Nephron progenitor cell (in vitro differentiated cells): ENCODE results near the gene LRRC7.

Source experiments
- DNase-seq: peaks from one replicate; pipeline ENCODE4 v3.0.0; 2021
- H3K27ac Mint-ChIP-seq: 2 replicates; pipeline ENCODE4 v1.8.0; 2021; ENCODE audit warnings: mild to moderate bottlenecking, moderate library complexity, mixed read lengths
- H3K27me3 Mint-ChIP-seq: 2 replicates; pipeline ENCODE4 v1.8.0; 2021; ENCODE audit warnings: mild to moderate bottlenecking, low read depth, mixed read lengths; ENCODE audit not compliant: poor library complexity
- H3K36me3 Mint-ChIP-seq: 2 replicates; pipeline ENCODE4 v1.8.0; 2021; ENCODE audit warnings: low read depth, mixed read lengths
- H3K4me1 Mint-ChIP-seq: 2 replicates; pipeline ENCODE4 v1.8.0; 2021; ENCODE audit warnings: mixed read lengths
- H3K4me3 Mint-ChIP-seq: 2 replicates; pipeline ENCODE4 v1.8.0; 2021; ENCODE audit warnings: mild to moderate bottlenecking, moderate library complexity, mixed read lengths
- H3K9me3 Mint-ChIP-seq: 2 replicates; pipeline ENCODE4 v1.8.0; 2021; ENCODE audit warnings: mild to moderate bottlenecking, moderate library complexity, mixed read lengths
- TF ChIP-seq, protein P1 (sequence below): fragments of 200-600 bp; sonication (generic); IDR thresholded peaks from 2 replicates; pipeline ENCODE4 v1.5.0; 2021; ENCODE audit warnings: antibody characterized with exemption

LRRC7 gene

DNA sequence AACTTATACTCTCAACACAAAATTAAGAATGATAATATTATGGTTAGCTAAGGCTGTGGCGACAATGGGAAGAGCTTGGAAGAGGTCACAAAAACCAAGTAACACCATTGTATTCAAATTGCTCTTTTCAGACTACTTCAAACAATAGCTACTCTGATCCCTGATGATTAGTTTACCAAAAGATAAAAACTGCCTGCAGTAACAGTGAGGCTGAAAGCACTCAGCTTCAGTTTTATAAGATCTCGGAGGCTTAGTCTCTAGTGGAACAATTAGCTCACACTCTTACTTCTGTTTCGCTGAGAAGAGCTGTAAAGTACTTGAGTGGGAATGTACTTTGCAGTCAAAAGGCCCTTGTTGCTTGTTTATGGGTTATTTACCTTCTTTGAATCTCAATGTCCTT is 278.5 kb downstream of the LRRC7 start:
- H3K4me1 Mint-ChIP-seq = no peaks in the 10 kb centered on the region
- H3K27ac Mint-ChIP-seq = no peak overlapping the region
- no peaks in the 10 kb centered on the region for H3K36me3 Mint-ChIP-seq
- no peak for DNase-seq
- peaks cover 4% of the 10 kb centered on the region for H3K27me3 Mint-ChIP-seq
- H3K9me3 Mint-ChIP-seq = no peaks in the 10 kb centered on the region
- TF ChIP-seq, protein P1, sequence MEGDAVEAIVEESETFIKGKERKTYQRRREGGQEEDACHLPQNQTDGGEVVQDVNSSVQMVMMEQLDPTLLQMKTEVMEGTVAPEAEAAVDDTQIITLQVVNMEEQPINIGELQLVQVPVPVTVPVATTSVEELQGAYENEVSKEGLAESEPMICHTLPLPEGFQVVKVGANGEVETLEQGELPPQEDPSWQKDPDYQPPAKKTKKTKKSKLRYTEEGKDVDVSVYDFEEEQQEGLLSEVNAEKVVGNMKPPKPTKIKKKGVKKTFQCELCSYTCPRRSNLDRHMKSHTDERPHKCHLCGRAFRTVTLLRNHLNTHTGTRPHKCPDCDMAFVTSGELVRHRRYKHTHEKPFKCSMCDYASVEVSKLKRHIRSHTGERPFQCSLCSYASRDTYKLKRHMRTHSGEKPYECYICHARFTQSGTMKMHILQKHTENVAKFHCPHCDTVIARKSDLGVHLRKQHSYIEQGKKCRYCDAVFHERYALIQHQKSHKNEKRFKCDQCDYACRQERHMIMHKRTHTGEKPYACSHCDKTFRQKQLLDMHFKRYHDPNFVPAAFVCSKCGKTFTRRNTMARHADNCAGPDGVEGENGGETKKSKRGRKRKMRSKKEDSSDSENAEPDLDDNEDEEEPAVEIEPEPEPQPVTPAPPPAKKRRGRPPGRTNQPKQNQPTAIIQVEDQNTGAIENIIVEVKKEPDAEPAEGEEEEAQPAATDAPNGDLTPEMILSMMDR = no peak
- no peak overlapping the region for H3K4me3 Mint-ChIP-seq

DNA sequence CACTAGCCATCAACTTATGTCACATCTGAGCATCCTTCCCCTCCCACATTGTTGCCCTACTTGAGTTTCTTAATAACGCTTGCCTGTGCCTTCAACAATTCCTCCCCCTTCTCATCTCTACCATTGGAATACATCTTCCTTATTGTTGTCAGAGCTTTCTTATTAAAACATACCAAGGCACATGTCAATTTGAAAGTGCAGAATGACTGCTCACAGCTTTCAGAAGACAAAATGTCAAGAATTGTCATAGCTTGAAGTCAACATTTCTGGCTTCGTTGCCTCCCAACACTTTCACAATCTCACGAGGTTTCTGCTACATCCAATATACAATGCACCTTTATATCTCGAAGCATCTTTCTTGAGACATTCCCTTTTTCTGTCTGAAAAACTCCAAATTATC is 279.9 kb downstream of the LRRC7 start:
- no peaks in the 10 kb centered on the region for H3K27me3 Mint-ChIP-seq

DNA sequence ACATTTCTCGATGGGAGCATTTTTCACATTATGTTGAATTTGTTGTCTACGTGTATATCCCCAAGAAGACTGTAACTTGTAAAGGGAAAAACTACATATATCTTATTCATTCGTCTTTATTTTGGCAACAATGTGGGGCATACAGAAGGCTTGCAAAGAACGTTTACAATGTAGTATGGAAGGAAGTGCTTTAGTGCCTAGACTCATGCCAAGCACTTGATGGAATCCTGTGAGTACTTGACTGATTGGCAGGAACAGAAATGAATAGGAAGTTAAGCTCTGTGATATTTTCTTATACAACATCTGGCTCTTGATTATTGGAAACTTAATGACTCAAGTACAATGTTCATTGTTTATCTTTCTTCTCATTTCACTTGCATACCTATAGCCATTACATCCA is 284.4 kb downstream of the LRRC7 start:
- H3K4me1 Mint-ChIP-seq = no peaks in the 10 kb centered on the region
- no peaks in the 10 kb centered on the region for H3K9me3 Mint-ChIP-seq
- H3K27ac Mint-ChIP-seq = no peak overlapping the region
- no peaks in the 10 kb centered on the region for H3K36me3 Mint-ChIP-seq
- H3K4me3 Mint-ChIP-seq = no peak overlapping the region
- TF ChIP-seq, protein P1 = no peak
- DNase-seq = no peak
- H3K27me3 Mint-ChIP-seq = no peaks in the 10 kb centered on the region

More for the DNA sequence above, 279.9 kb downstream of the LRRC7 start:
- Mint-ChIP-seq H3K36me3 (no peaks in the 10 kb centered on the region), H3K9me3 (no peaks in the 10 kb centered on the region), H3K27ac (no peak overlapping the region), H3K4me1 (no peaks in the 10 kb centered on the region), H3K4me3 (no peak overlapping the region)
- DNase-seq = no peak
- TF ChIP-seq, protein P1 = no peak

DNA sequence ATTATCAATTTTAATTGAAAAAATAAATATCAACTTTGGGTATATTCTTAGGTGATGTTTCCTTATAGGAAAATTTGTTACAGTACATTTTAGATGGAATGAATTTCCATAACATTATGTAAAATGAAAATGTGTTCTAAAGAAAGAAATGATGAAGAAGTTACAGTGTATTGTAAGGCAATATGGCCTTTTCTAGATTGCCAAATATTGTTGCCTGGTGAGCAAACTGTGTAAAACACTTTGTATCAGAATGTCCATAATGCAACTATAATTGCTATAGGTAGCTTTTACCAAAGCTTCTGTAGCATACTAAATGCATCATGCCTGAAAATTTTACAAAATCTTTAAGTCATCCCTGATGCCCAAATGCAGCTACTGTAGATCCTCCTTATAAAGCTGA is 285.0 kb downstream of the LRRC7 start:
- Mint-ChIP-seq H3K4me3 (no peak overlapping the region), H3K27ac (no peak overlapping the region), H3K36me3 (no peaks in the 10 kb centered on the region), H3K4me1 (no peaks in the 10 kb centered on the region), H3K9me3 (no peaks in the 10 kb centered on the region), H3K27me3 (no peaks in the 10 kb centered on the region)
- TF ChIP-seq, protein P1 = no peak
- no peak for DNase-seq

DNA sequence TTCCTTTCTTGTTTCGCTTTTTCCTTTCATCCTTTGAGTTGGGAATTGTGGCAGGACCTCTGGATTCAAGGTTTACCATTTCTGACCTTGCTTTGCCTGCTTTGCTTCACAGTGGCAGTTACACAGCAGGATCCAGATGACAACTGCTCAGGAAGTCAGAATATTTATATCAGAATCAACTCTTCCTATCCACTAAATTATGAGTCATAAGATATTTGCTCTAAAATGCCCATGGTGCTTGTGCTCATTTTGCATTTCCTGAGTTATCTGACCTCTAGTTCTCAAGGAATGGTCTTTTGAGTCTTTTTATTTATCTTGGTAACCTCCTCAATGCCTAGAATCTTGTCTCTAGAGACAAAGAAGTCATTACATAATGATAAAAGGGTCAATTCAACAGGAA is 290.8 kb downstream of the LRRC7 start:
- no peaks in the 10 kb centered on the region for H3K27me3 Mint-ChIP-seq
- H3K27ac Mint-ChIP-seq = no peak overlapping the region
- no peaks in the 10 kb centered on the region for H3K4me1 Mint-ChIP-seq
- no peaks in the 10 kb centered on the region for H3K9me3 Mint-ChIP-seq
- TF ChIP-seq, protein P1 = no peak
- DNase-seq = no peak
- H3K36me3 Mint-ChIP-seq = no peaks in the 10 kb centered on the region
- H3K4me3 Mint-ChIP-seq = no peak overlapping the region

DNA sequence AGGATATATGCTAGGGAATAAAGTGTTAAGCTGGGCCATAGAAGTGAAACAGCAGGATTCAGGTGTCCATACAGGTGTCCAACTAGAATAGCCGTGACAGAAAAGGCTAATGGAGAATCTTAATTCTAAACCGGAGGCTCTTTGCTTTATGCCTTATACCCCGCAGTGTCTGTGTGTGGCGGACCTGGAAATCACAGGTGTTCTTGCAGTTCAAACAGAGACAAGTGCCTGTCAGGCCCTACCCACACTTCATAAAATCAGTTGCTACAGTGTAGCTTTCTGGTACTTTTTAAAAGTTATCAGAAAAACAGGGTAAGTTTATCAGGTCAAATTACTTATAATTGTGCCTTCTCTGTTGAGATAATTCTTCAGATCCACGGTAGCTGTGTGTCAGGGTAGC is 293.9 kb downstream of the LRRC7 start:
- no peaks in the 10 kb centered on the region for H3K9me3 Mint-ChIP-seq
- TF ChIP-seq, protein P1 = no peak
- H3K27ac Mint-ChIP-seq = no peak overlapping the region
- H3K27me3 Mint-ChIP-seq = no peaks in the 10 kb centered on the region
- DNase-seq = no peak
- no peaks in the 10 kb centered on the region for H3K36me3 Mint-ChIP-seq
- H3K4me3 Mint-ChIP-seq = no peak overlapping the region
- H3K4me1 Mint-ChIP-seq = no peaks in the 10 kb centered on the region
